GM18505 (cell line): ENCODE data around the gene ZGPAT.

Experiments used
- ATAC-seq: cut with Tn5 transposase; IDR thresholded peaks from one replicate; pipeline ENCODE4 v1.9.1; 2021; ENCODE audit not compliant: unreplicated experiment
- POLR2A ChIP-seq: IDR thresholded peaks from 4 replicates; pipeline ENCODE4 v1.6.1; 2011; ENCODE audit warnings: borderline replicate concordance; ENCODE audit not compliant: insufficient read depth, insufficient read length; ENCODE audit errors: extremely low read depth

The ZGPAT gene

DNA sequence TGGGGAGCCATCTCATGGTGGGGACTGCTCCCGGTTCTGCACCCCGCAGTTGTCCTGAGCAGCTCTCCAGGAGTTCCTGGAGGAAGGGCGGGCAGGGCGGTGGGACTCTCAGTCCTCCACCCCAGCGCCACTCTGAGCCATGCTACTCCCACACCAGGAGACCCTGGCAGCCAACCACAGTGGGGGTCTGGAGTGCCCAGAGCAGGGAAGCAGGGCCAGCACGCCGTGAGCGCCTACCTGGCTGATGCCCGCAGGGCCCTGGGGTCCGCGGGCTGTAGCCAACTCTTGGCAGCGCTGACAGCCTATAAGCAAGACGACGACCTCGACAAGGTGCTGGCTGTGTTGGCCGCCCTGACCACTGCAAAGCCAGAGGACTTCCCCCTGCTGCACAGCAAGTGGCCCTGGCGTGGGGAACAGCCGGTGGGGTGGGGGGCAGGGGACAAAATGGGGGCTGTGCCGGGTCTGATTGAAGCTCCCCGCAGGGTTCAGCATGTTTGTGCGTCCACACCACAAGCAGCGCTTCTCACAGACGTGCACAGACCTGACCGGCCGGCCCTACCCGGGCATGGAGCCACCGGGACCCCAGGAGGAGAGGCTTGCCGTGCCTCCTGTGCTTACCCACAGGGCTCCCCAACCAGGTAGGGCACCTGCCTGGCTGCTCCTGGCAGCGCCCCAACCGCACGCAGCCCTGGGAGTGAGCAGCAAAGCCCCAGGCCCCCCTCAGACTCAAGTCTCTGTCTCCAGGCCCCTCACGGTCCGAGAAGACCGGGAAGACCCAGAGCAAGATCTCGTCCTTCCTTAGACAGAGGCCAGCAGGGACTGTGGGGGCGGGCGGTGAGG, 13.0 kb upstream of the ZGPAT start:
- no peak for ATAC-seq
- TF ChIP-seq POLR2A = no peak

DNA sequence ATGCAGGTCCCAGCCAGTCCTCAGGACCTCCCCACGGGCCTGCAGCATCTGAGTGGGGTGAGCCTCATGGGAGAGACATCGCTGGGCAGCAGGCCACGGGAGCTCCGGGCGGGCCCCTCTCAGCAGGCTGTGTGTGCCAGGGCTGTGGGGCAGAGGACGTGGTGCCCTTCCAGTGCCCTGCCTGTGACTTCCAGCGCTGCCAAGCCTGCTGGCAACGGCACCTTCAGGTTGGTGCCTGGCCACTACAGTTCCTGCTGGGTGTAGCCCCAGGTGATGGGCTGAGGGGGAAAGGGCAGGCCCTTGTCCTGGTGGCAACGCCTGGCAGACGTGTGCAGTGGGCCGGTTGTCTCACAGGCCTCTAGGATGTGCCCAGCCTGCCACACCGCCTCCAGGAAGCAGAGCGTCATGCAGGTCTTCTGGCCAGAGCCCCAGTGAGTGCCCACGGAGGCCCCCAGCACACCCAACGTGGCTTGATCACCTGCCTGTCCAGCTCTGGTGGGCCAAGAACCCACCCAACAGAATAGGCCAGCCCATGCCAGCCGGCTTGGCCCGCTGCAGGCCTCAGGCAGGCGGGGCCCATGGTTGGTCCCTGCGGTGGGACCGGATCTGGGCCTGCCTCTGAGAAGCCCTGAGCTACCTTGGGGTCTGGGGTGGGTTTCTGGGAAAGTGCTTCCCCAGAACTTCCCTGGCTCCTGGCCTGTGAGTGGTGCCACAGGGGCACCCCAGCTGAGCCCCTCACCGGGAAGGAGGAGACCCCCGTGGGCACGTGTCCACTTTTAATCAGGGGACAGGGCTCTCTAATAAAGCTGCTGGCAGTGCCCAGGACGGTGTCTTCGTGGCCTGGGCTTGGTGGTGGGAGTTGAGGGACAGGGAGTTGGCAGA, 12.2 kb upstream of the ZGPAT start:
- ATAC-seq = no peak
- no peak for TF ChIP-seq POLR2A

DNA sequence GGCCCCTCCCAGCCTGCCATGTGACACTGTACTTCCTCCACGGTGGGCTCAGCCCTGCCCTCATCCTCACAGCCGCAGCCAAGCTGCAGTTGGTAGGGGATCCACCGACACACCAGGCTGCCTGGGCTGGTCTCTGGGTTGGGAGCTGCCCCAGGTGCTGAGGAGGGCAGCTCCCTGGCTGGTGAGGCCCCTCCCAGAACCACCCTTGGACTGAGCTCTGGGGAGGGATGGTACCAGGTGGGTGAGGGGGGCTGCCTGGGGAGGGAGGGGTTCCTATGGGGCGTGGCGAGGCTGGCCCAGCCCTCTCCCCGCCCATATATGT, 11.6 kb upstream of the ZGPAT start:
- no peak for TF ChIP-seq POLR2A
- ATAC-seq = no peak

DNA sequence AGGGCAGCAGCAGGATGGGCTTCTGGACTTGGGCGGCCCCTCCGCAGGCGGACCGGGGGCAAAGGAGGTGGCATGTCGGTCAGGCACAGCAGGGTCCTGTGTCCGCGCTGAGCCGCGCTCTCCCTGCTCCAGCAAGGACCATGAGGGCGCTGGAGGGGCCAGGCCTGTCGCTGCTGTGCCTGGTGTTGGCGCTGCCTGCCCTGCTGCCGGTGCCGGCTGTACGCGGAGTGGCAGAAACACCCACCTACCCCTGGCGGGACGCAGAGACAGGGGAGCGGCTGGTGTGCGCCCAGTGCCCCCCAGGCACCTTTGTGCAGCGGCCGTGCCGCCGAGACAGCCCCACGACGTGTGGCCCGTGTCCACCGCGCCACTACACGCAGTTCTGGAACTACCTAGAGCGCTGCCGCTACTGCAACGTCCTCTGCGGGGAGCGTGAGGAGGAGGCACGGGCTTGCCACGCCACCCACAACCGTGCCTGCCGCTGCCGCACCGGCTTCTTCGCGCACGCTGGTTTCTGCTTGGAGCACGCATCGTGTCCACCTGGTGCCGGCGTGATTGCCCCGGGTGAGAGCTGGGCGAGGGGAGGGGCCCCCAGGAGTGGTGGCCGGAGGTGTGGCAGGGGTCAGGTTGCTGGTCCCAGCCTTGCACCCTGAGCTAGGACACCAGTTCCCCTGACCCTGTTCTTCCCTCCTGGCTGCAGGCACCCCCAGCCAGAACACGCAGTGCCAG, 11.0 kb upstream of the ZGPAT start, which contains the start of gene TNFRSF6B:
Gene TNFRSF6B, plus strand, starts transcription at position 25 of the 729 bp plus-strand sequence. Its CDS starts 116 bp downstream, at position 141.
- no peak for TF ChIP-seq POLR2A

DNA sequence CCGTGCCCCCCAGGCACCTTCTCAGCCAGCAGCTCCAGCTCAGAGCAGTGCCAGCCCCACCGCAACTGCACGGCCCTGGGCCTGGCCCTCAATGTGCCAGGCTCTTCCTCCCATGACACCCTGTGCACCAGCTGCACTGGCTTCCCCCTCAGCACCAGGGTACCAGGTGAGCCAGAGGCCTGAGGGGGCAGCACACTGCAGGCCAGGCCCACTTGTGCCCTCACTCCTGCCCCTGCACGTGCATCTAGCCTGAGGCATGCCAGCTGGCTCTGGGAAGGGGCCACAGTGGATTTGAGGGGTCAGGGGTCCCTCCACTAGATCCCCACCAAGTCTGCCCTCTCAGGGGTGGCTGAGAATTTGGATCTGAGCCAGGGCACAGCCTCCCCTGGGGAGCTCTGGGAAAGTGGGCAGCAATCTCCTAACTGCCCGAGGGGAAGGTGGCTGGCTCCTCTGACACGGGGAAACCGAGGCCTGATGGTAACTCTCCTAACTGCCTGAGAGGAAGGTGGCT, 10.4 kb upstream of the ZGPAT start:
- ATAC-seq = no peak

More for the DNA sequence above, 11.0 kb upstream of the ZGPAT start, which contains the start of gene TNFRSF6B:
- ATAC-seq = no peak

DNA sequence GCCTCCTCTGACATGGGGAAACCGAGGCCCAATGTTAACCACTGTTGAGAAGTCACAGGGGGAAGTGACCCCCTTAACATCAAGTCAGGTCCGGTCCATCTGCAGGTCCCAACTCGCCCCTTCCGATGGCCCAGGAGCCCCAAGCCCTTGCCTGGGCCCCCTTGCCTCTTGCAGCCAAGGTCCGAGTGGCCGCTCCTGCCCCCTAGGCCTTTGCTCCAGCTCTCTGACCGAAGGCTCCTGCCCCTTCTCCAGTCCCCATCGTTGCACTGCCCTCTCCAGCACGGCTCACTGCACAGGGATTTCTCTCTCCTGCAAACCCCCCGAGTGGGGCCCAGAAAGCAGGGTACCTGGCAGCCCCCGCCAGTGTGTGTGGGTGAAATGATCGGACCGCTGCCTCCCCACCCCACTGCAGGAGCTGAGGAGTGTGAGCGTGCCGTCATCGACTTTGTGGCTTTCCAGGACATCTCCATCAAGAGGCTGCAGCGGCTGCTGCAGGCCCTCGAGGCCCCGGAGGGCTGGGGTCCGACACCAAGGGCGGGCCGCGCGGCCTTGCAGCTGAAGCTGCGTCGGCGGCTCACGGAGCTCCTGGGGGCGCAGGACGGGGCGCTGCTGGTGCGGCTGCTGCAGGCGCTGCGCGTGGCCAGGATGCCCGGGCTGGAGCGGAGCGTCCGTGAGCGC, 9.8 kb upstream of the ZGPAT start:
- TF ChIP-seq POLR2A = no peak
- no peak for ATAC-seq

More for the DNA sequence above, 10.4 kb upstream of the ZGPAT start:
- TF ChIP-seq POLR2A = no peak

DNA sequence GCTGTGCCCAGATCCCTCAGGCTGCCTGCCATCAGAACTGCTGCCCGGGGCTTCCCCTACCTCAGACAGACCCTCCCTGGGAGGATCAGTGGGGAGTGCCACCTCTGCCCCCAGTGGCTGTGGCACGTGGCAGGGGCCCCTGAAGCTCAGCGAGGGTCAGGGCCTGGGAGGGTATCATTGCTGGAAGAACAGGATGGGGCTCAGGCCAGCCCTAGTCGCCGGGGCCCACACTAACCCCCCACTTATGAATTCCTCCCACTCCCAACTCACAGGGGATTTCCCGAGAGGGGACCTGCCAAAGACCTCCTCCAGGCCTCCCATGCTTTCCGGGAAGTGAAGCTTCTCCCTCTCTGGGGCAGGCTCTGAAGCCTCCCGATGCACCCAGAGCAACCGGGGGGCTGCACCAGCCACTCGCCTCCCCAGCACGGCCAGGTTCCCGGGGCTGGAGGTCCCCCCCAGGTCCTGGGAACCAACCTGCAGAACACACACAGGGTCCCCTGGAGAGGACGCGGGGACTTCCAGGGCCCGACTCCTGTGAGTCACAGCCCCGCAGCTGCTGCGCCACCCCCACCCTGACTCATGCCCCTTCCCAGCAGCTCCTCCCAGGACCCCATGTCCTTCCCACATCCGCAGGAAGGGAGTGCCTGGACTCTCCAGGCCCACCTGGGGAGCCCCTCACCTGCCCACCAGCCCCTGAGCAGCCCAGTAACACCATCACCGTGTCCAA, 8.9 kb upstream of the ZGPAT start:
- no peak for ATAC-seq
- TF ChIP-seq POLR2A = peak; percentile 22

DNA sequence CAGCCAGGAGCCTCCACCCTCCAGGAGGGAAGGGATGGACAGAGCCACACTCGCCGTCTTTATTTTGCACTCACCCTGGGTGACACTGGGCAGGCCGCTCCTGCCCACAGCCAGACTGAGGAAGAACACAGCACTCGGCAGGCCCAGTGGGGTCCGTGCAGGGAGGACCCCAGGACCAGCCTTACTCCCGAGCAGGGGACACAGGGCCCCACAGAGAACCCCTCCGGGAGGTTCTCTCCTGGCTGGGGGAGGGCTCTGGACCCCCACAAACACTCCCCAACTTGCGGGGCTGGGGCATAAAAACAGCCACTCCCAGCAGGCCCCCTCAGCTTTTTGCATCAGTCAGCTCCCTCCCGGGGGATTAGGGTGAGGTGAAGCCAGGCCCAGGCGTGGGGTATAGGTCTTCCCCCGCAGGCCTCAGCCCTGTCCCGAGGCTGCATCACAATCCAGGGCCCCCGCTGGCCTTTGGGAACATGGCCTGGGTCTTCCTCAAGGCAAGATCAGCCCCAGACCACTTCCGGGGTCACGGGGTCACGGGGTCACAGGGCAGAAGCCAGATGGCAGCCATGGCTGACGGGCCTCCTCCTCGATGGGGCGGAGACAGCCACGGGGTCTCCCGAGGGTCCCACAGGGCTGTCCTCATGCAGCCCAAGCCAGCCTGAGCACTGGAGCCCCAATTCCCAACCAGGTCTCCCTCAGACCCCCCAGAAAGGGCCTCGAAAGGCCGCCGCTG, 8.2 kb upstream of the ZGPAT start:
- no peak for ATAC-seq

DNA sequence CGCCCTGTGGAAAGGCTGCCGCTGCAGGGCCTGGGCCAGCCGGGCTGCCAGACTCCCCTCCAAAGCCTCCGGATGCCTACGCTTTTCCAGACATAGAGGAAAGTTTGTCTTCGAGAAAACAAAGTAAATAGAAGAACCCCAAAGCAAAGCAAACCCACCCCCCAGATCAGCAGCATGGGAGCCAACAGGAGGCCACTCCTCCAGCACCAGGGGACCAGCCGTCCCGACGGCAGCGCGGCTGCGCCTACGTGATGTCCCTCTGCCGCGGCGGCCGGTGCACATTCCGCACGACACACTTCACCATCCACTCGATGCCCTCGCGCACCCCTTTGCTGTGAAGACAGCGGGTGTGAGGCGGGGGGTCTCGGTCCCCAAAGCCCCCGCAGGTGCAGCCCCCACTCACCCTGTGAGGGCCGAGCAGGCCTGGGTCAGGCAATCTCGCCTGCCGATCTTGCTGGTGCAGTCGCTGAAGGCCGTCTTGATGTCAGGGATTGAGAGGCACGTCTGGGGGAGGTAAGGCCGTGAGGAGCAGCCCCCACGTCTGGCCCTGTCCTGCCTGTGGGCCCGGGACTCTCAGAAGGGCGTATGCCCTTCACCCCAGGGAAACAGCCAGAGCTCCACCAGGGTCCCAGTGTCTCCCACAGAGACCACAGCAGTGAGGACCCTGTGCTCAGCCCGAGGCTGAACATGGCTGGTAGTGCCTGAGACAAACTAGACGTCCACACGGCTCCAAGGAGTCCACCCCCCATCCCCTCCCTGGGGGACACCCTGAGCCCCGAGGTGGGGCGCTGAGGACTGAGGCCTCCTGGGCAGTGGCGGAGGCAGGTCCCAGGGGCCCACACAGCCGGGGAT, 7.4 kb upstream of the ZGPAT start:
- no peak for TF ChIP-seq POLR2A
- no peak for ATAC-seq

More for the DNA sequence above, 8.2 kb upstream of the ZGPAT start:
- no peak for TF ChIP-seq POLR2A

DNA sequence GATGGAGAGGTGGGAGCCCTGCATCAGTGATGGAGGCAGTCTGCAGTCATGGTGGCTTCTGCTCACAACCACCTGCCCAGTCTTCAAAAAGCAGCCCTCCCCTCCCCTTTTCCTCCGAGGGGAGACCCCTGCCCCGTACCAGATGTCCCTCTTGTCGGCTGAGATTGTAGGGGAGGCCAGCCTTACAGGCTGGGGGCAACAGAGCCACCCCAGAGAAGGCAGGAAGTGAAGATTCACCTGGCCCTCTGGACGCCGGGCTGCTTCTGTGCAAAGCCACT, 6.8 kb upstream of the ZGPAT start:
- no peak for ATAC-seq
- no peak for TF ChIP-seq POLR2A
